GM19193 (cell line): ENCODE results near the gene VSIR.

ENCODE experiments used
- POLR2A ChIP-seq: IDR thresholded peaks from 4 replicates; pipeline ENCODE4 v1.6.1; 2011; ENCODE audit not compliant: insufficient read depth, insufficient read length; ENCODE audit errors: extremely low read depth

The VSIR gene

DNA sequence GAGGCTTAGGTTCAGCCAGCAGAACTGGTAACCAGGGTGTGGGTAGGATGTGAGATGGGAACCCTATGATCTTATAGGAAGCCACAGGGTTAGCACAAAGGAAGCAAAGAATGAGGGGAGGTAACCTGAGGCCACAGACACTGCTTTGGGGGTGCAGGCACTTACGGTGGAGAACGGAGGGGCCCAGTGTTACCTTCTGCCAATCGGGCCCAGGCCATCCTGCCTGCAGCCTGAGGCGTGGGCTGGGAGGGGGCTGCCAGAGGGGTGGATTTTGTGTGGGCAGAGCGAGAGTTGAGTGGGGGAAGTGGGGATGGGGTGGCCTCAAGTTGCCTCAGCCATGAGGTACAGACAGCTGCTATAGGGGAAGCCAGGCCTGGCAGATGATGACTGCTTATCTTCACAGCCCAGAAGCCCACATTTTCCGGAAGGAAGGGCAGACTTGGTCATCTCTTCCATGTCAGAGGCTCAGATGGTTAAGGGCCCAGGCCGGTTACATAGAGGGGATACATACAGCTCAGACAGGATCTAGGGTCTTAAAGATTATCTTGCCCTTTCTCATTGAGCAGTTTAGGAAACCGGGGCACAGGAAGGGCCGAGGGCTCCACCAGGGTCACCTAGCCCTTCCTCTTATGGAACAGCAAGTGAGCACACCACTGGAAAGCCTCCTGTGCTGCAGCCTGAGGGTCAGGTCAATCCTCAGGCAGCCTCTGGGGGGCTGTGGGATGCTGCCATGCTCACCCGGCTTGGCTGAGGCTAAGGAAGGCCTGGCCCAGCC lies 24.4 kb upstream of the VSIR start:
- TF ChIP-seq POLR2A: no peak

- no peak for TF ChIP-seq POLR2A
Measured at GRCh38 chr10:71796749-71797405, 23.6 kb upstream of the VSIR start.

GRCh38 chr10:71795248-71795647 lies 21.9 kb upstream of the VSIR start:
- no peak for TF ChIP-seq POLR2A

DNA sequence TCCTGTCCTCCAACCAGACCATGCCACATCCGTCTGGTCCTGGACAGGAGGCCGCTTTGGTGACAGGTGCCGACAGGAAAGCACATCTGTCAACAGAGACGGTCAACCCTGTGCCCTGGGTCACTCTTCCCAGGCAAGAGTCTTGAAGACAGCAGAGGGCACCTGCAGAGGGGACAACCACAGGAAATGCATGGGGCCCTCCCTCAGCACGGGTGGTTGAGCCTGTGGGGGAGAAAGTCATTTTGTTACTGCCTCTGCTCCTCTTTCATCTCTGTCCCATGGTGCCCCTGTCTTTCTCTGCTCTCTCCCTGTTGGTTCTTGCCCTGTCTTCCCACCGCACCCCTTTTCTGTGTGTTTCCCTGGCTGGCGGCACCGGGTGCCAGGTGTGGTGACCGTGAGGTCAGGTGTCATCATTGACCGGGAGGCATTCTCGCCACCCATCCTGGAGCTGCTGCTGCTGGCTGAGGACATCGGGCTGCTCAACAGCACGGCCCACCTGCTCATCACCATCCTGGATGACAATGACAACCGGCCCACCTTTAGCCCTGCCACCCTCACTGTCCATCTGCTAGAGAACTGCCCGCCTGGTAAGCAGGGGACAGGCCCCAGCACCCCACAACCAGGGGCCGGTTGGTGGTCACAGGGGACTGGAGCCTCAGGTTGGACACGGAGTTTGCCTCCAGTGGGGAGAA lies 17.6 kb upstream of the VSIR start:
- no peak for TF ChIP-seq POLR2A

DNA sequence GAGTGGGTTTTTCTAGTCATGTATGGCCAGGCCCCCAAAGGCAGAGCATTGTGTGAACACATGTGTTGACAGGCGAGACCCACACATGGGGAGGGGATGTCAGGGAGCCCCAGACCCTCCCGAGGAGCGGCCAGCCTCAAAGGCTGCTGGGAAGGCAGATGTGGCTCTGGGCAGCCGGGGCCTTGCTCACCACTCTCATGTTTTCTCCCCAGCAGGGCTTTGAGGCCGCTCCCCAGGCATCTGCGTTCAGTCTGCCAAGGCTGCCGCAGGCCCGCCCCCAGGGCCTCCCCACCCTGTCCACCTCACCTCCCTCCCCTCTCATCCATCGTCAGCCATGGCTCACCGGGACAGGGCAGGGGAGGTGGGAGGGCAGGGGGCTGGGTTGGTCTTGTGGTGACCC lies 16.6 kb upstream of the VSIR start:
- TF ChIP-seq POLR2A: no peak

- no peak for TF ChIP-seq POLR2A
Measured at GRCh38 chr10:71788954-71789353, 15.6 kb upstream of the VSIR start.

DNA sequence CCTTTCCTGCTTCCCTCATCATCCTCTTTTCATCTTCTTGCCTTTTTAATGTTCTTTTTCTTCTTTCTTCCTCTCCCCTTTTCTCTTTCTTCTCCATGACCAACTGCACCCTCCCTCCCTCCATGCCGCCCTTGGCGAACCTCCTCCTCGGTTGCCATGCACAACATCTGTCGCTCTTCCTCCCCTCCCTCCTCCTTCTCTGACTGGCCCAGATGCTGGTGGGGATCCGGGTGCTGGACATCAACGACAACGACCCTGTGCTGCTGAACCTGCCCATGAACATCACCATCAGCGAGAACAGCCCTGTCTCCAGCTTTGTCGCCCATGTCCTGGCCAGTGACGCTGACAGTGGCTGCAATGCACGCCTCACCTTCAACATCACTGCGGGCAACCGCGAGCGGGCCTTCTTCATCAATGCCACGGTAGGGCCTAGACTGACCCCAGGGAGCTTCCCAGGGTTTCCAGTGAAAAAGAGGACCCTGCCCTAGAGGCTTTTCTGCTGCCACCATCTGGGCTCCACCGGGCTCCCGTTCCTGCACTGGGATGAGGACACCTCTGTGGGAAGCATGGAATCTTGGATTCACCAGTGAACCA lies 11.5 kb upstream of the VSIR start:
- TF ChIP-seq POLR2A: no peak

GRCh38 chr10:71783917-71784678 lies 10.8 kb upstream of the VSIR start:
- no peak for TF ChIP-seq POLR2A

DNA sequence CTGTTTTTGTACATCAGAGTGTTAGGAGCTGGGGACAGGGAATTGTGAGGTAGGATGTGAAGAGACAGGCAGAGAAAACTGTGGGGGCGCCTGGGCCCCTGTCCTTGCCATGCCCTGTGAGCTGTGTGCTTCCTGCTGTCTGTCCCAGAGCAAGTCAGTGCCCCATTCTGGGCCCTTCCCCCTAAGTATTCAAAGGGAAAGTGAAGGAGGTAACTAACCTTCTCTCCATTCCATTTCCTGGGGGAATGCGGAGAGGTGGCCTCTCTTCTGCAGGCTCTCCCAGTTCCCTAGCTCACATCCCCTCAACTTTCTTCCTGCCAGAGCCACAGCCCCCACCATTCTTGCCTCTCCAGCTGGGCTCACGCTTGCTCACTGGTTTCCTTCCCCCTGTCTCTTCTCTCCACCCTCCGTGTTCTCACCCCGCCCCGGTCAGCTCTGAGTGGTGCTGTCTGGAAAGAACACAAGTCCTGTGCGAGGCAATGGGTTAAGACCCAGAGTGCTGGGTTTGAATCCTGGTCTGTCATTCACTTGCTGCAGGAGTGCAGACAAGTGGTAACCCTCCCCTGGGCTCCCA lies 9.7 kb upstream of the VSIR start:
- TF ChIP-seq POLR2A: no peak

DNA sequence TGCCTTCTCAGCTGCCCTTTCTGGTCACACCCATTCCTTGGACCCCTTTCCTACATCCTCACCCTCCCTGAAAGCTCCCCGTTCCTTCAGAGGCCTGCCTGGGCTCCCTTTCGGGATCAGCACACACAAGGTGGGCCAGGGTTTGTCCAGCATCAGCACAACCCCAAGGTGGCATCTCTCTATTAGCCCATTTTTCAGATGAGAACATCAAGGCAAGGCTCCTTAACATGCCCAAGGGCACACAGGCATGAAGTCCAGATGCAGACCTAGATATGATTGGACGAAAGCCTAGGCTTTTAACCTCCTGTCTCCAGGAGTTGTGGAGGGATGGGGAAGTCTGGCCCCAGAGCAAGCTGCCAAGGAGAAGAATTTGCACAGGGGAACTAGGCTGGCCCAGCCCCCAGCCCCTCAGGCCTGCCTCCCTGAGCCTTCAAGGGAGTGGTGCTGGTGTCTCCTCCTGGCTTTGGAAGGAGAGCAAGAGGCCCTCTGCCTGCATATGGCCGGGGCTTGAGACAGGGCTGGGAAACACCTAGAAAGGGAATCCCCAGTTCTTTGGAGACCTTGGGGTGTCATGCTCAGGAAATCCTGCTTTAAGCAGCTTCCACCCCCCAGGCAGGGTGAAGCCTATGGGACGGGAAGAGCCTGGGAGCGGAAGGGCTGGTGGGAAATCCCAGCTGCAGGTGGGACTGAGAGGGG lies 9.0 kb upstream of the VSIR start:
- TF ChIP-seq POLR2A: no peak

- TF ChIP-seq POLR2A: no peak
Measured at GRCh38 chr10:71780719-71781118, 7.4 kb upstream of the VSIR start.

- TF ChIP-seq POLR2A: no peak
Measured at GRCh38 chr10:71780156-71780555, 6.8 kb upstream of the VSIR start.

DNA sequence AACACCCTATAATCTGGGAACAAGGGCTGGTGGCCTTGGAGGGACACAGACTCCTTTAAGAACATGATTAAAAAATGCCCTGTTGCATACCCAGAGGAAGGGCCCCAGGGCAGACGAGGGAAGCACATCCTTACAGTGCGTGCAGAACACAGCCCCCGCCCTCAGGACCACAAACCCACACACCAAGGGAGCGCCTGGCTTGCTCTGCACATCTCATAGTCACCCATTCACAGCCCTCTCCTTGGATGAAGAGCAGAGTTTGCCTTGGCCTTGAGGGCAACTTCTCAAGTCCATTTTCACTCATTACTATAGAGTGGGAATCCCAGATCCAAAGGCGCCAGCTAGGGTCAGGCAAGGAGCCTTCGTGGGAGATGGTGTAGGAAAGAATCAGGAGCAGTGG lies 6.3 kb upstream of the VSIR start:
- TF ChIP-seq POLR2A: no peak

- TF ChIP-seq POLR2A: no peak
Measured at GRCh38 chr10:71778071-71778825, 4.9 kb upstream of the VSIR start.
